ENCODE measurements around the gene SYTL3.
"Not testable (repeated sequence)": the region's sequence is repeated elsewhere in the genome, so short reads cannot be mapped to it uniquely, and the experiment has no call there.

SYTL3 gene

DNA sequence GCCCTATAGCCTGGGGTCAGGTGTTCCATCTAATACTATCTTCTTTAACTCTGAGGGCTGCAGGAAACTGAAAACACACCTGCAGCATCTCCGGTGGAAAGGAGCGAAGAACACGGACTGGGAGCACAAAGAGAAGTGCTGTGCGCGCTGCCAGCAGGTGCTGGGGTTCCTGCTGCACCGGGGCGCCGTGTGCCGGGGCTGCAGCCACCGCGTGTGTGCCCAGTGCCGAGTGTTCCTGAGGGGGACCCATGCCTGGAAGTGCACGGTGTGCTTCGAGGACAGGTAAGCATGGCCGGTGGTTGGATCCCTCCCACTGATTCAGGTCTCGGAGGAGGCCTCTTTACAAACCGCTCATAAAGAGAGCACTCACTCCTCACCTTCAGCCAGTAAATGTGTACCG, 15.5 kb downstream of the SYTL3 start:
- DNase-seq, result no peak

DNA sequence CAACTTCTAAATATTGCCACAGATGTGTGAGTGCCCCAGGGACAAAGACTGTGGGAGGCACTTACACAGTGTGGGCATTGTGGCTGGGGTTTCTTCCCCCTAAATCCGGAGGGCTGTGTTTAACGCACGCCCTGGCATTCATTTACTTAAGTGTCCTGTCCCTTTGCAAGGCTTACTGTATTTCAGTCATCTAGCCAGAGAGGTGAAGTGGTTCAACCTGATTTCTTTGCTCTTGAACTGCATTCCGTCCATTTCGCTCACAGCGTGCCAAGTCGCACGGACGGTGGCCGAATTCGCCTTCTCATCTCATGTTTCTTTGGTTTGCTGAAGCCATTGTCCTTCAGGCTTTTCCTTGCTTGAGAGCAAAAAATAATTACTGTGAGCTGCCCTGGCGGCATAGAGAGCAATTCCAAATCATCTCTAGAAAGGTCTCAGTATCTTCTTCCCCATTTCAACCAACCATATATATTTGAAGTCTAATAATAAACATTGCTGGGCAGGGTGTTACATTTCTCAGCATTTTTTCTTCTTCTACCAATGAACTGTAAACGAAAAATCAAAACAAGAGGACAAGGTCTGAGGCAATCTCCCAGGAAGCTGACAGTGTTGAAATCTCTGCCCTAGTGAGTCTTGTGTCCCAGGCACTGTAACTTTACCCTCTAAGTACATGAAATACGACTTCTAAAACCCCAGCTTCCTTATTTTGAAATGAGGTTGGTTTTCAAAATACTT, 16.9 kb downstream of the SYTL3 start:
- no peak for DNase-seq

DNA sequence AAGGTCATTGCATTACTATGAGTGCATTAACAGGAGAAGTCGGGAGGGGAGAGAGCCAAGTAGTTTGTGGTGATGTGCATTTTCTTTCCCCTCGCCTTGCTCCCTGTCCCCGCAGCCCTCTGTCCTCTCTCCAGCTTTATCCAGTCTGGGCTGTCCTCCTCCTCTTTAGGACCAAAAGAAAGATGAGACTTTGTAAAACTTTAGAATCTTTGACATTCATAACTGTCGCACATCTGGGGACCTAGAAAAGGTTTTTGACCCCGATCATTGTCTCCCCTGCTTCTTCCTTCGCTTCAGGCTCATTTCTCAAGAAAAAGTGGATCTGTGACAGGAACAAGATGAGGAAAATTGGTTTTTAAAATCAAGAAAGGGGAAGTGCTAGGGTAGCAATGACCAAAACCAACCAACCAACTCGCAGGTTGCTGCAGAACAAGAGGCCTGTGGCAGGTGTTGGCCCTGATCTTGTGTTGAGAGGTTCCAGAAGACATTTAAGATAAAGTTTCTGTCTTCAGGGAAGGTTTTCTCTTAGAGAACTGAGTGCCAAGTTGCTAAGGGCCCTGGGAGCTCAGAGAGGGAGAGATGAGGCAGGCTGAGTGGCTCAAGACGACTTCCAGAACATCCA, 17.6 kb downstream of the SYTL3 start:
- no peak for DNase-seq

DNA sequence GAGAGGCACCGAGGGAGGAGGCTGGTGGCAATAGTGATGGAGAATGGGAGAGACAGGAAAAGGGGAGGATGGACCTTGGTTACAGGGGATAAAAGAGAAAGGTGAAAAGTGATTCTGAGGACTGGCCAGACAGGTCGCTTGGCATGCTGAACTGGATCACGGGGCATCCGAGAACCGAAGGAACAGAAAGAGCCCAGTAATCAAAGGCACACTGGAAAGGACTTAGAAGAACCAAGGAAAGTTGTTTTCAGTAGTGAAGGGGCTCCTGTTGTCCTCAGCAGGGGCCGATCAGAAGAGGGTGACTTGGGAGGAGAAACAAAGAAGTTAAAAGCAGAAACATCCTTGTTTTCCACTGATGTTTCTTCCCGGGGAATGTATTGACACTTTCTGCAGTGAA, 18.9 kb downstream of the SYTL3 start:
- DNase-seq, result no peak

DNA sequence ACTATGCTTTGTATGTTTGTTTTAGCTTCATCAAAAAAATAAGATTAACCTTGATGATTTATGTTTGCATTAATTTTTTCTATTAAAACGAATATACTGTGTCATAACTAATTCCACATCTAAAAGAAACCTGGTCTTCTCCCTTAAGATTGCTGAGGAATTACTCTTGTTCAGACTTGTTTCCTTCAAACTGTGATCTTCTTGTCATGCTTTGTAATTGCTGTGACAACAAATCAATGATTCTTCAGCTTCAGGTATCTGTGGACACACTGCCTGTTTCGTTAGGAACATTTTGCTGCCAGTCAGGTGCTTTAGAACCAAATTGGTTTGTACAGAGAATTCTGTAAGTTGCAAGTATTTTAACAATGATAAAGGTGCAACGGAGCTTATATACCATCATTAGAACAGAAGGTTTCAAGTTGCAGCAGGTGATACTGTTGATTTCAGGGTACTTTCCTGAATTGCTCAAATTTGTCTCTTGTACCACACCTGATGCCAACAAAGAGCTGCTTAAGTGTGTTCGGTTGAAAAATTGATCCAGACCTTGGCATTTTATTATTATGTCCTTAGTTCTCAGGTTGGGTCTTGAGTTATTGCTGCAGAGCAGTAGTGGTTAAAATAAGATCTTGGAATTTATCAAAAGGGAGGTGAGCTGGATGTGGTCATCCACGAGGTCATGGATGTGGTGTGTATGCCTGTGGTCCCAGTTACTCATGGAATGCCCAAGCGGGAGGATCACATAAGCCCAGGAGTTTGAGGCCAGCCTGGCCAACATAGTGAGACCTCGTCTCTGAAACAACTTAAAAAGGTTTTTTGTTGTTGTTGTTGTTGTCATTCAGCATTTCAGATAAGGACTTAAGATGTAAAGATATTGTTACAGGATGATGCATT, 19.5 kb downstream of the SYTL3 start:
- DNase-seq, result no peak

DNA sequence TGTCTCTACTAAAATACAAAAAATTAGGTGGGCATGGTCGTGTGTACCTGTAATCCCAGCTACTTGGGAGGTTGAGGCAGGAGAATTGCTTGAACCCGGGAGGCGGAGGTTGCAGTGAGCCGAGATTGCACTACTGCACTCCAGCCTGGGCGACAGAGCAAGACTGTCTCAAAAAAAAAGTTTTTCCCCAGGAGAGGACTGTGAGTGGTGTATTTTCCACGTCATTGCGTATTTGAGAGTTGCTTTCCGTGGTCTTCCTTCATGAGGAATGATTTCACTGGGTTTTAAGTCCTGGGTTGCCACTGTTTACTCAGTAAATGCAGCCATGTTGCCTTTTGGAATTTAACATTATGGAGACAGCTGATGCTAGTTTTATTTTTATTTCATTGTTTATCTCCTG, 22.3 kb downstream of the SYTL3 start:
- not testable (repeated sequence) for DNase-seq

DNA sequence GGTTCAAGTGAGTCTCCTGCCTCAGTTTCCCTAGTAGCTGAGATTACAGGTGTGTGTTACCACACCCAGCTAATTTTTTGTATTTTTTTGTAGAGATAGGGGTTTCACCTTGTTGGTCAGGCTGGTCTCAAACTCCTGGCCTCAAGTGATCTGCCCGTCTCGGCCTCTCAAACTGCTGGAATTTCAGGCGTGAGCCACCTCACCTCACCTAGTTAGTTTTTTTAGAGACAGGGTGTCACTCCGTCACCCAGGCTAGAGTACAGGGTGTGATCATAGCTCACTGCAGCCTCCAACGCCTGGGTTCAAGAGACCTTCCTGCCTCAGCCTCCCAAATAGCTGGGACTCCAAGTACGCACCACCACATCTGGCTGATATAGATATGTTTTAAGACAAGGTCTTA, 22.9 kb downstream of the SYTL3 start:
- no peak for DNase-seq

DNA sequence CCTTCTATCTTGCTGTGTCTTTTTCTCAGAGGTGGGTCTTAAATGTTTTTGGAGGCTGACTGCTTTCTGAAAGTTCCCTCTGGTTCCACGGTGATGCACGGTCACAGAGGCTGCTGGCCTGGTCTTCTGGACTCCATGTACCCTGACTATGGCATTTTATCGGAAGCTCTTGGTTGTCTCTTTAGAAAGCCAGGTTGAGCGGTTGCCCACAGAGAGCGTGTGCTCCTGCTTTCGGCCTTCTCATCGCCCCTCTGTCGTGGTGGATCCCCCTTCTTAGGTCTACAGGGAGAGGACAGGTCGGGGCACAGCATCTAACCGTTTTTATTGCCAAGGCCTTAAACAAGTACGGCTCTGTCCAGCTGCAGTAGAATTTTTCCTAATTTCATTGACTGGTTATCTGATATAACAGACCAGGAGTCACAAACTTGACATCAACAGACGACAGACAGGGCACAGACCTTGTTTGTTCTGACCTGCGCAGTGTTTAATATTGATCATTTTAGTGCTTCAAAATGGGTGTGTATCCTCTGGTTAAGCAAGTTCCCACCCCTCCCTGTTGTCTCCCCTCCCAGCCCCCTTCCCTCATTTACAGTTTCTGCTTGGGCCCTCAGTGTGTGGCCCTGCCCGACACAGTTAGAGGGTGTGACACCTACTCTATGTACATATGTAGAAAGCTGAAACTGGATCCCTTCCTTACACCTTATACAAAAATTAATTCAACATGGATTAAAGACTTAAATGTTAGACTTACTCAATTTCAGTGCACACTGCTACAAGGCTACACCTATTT, 24.7 kb downstream of the SYTL3 start:
- no peak for DNase-seq

DNA sequence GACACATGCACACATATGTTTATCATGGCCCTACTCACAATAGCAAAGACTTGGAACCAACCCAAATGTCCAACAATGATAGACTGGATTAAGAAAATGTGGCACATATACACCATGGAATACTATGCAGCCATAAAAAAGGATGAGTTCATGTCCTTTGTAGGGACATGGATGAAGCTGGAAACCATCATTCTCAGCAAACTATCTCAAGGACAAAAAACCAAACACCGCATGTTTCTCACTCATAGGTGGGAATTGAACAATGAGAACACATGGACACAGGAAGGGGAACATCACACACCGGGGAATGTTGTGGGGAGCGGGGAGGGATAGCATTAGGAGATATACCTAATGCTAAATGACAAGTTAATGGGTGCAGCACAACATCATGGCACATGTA, 27.2 kb downstream of the SYTL3 start:
- not testable (repeated sequence) for DNase-seq

DNA sequence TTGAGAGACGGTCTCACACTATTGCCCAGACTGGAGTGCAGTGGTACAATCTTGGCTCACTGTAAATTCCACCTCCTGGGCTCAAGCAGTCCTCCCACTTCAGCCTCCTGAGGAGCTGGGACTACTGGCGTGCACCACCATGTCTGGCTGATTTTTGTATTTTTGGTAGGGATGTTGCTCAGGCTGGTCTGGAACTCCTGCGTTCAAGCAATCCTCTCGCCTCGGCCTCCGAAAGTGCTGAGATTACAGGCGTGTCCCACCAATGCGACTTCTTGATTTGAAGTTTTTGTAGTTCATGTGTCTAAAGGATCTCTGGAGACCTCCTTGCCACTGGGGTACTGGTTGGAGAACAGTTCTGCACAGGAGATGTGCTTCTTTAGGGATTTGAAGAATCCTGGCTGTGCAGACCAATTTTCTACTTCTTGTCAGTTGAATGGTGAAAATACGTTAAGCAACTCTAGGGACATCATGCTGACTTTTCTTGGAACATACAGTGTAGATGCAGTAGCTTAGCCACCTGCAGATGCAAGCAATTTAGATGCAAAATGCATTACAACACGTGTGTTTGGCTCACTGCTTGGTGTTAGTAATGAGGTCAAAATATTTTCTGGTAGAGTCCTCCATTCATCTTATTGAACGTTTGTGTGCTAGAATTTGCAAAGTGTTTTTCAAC, 28.2 kb downstream of the SYTL3 start:
- DNase-seq, result no peak

DNA sequence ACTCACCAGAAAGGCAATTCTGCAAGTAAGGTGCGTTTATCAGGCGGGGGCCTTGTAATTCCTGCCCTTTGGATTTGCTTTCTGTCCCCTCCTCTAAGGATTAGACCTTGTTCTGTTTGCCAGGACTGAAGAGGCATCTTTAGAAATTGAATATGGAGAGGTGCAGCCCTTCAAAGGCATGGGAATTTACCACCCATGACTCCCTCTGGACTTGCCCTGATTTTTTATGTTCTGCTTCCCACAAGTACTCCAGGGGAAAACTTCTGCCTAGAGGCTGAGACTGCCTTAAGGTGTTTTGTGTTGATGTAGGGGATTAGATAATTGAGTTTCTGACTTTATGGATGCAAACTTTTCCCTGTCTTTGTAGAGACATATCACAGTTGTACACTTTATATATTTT, 30.2 kb downstream of the SYTL3 start:
- DNase-seq, result no peak

DNA sequence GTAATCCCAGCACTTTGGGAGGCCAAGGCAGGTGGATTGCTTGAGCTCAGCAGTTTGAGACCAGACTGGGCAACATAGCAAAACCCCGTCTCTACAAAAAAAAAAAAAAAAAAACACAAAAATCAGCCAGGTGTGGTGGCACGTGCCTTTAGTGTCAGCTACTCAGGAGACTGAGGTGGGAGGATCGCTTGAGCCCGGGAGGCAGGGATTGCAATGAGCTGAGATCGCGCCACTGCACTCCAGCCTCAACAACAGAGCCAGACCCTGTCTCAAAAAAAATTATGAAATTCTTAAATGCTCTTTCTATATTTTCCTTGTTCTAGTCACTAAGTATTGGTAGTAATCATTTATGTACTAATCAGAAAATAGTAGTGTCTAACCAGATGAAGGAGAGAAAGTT, 30.6 kb downstream of the SYTL3 start:
- no peak for DNase-seq

DNA sequence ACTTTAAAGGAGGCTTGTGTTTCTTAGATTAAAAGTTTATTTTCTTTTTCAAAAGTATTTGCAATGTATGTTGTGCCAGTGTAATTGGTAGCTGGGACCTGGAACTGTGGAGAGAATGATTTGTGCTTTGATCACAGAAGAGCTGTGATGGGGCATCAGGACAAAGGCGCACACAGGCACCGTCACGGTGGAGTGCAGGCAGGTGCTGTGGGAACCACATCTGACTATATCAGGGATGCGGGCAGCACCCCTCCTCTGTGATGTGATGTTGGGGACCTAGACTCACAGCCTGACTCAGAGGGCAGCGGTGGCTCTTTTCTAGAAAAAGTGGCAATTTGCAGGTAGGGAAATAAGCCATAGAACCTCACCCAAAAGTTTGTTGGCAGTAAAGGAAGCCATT, 34.5 kb downstream of the SYTL3 start:
- DNase-seq, result no peak

DNA sequence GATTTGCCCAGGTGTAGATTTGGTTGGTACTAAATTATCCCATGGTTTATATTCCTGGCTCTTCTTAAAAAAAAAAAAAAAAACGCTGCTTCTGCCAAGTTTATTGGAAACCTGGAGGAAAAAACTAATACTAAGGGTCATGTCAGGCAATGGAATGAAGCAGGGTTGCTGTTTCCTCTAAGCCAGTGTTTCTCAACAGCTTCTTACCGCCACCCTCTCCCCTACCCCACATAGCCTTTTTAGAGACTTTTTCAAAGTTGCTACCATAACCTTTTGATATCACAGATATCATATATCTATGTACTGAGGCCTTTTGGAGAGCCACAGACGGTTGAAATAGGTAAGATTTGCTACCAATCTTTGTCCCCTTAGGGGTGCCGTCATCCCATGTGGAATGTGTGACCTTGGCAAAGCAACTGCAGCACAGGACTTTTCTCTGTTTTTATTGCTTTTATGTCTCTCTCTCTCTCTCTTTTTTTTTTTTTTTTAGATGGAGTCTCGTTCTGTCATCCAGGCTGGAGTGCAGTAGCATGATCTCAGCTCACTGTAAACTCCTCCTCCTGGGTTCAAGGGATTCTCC, 35.0 kb downstream of the SYTL3 start:
- DNase-seq, result no peak

DNA sequence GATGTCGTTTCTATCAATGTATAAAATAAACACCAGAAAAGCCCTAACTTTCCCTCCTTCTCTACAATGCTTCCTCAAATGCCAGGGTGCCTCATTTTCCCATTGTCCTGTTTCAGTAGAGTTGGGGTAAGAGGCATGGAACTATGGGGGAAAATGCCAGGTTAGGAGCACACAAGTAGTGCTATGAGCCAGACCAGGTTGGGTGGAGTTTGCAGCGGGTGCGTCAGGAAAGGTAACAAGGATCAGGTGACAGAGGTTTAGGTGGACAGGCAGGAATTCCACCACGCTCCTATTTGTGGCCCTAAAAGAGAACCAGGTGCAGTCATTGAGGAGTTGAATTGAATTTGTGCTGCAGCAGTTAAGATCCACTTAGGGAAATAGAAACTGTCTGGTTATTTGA, 36.5 kb downstream of the SYTL3 start:
- no peak for DNase-seq

DNA sequence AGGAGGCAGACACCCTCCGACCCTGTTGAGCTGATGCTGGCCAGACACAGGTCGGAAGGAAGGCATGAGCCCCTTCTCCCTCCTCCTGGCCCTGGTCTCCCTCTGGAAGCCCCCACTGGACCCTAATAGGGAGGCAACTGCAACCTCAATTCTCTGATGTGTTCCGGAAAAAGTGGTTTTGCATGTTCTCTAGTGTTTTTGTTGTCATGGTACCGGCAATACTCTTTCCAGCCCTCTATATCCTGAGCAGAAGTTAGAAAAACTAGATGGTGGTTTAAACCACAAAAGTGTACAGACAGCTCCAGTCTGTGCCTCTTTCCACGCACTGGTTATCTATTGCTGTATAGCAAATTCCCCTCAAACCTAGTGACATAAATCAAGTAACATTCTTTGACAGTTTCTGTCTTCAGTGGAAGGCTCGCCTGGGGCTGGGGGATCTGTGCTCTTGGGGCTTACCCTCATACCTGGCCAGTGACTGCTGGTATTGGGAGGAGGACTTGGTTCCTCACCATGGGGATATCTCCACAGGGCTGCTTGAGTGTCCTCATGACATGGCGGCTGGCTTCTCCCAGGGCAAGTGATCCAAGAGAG, 37.0 kb downstream of the SYTL3 start:
- DNase-seq, result no peak

DNA sequence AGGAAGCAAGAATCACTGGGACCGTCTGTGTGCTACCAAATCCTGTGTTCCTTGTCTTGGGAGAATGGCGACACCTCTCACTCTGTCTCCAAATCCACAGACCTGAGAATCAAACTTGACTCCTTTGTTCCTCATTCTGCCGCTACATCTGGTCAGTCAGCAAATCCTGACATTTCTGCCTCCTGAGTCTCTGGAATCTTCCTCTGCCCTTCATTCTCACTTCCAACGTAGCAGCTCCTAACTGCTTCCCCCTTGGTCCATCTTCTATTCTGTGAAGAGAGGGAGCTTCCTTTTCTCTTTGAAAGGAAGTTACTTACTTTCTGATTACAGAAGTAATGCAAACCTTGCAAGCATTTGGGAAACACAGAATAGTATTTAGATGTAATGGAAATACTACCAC, 37.7 kb downstream of the SYTL3 start:
- DNase-seq, result no peak

DNA sequence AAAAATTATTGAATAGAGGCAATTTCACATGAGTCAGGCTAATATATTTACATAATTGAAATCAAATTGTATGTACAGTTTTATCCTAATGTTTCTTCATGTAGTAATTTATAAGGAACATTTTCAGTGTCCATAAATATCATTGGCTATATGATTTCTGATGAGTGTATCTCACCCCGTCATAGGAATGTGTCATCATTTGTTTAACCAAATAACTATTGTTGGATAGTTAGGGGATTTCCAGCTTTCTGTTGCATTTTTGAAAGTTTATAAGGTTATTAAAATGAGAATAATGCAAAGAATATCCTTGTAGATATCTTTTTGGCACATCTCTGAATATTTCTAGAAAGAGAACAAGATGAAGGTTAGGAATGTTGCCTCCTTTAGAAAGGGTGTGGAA, 39.0 kb downstream of the SYTL3 start:
- DNase-seq, result no peak

DNA sequence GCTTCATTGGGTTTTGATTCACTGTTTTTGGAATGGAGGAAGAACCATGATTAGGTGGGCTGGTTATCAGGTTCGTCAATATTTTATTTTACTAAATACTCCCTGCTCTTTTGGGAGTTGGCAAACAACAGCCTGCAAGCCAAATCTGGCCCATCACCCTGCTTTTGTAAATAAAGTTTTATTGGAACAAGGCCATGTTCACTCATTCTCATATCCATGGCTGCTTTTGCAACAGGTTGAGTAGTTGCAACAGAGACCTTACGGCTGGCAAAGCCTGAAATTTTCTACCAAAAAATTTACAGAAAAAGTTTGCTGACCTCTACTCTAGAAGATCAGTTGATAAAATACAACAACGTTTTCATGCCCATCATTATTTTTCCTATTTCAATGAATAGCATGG, 45.1 kb downstream of the SYTL3 start:
- no peak for DNase-seq

DNA sequence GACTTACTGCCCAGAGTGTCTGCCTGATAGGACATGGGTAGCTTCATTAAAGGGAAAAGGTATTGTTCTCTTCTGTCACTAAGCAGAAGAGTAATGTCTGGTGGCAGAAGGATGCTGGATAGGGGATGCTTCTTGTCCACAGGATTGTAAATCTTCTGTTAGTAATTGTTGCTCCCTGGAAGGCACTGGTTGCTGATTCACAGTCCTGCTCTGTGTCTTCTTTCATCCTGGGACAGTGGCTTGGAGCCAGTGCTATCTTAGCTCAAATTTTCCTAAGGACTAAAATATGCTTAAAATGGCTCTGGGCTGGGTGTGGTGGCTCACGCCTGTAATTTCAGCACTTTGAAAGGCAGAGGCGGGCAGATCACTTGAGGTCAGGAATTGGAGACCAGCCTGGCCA, 48.0 kb downstream of the SYTL3 start:
- no peak for DNase-seq

DNA sequence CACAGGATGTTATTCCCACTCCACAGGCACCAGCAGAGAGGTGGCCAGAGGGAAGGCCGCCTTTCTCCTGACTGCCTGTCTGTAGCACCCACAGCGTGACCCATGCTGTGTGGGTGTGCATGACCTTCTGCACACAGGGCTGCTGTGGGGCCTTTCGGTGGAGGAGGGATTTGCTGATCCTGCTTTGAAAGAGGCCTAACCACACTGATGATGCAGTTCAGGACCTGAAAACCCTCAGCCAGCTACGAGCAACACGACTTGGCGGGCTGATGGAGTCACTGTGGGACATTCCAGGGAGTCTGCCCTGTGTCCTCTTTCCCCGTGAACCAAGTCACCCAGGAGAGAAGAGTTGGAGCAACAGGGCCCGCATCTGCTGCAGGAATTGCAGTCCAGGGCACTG, 49.1 kb downstream of the SYTL3 start:
- no peak for DNase-seq

DNA sequence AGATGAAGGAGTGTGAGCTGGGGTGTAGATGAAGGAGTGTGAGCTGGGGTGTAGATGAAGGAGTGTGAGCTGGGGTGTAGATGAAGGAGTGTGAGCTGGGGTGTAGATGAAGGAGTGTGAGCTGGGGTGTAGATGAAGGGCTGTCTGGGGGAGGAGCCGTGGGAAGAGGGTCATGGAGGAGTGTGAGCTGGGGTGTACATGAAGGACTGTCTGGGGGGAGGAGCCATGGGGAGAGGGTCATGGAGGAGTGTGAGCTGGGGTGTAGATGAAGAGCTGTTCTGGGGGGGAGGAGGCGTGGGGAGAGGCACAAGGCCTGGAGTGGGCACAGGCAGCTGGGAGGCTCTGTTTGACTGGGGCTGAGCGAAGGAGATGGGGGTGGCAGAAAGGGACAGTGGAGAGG, 51.4 kb downstream of the SYTL3 start:
- DNase-seq, result not testable (repeated sequence)

All from SHP77 treated with DMSO at 0.1 percent for 48 hours (cell line).